Natural killer cell (primary cell): ENCODE results near the gene HTT-AS. TPM values are rescaled to one million over a fixed set of nuclear protein-coding genes. Genes with fewer than 3 reads are reported as not detected.

Experiments
- ATAC-seq, 3 donors: fragments of 150-1000 bp in 2 of 3; fragments of 200-7000 bp in 1 of 3; cut with Tn5 transposase; 1 replicate in 1 of 3; 2 replicates in 2 of 3; pipeline ENCODE4 v1.10.0; 2021; ENCODE audit warnings: mild to moderate bottlenecking in 2 of 3, moderate library complexity in 2 of 3
- DNase-seq, 2 donors: peaks; one replicate each; pipeline versions ENCODE4 v3.0.0 to v3.0.0-alpha.2; 2013 to 2021; ENCODE audit warnings: mixed read lengths in 1 of 2
- H3K27ac ChIP-seq: one replicate; pipeline ENCODE4 v1.5.1; 2013; ENCODE audit warnings: mild to moderate bottlenecking, low read length
- H3K27me3 ChIP-seq: one replicate; pipeline ENCODE4 v1.6.1; 2013; ENCODE audit warnings: low read length; ENCODE audit not compliant: control insufficient read depth, insufficient read depth
- H3K36me3 ChIP-seq: one replicate; pipeline ENCODE4 v1.6.1; 2013; ENCODE audit warnings: low read length; ENCODE audit not compliant: control insufficient read depth, insufficient read depth
- H3K4me1 ChIP-seq: one replicate; pipeline ENCODE4 v1.6.1; 2013; ENCODE audit warnings: low read length; ENCODE audit not compliant: control insufficient read depth, insufficient read depth
- H3K4me3 ChIP-seq: one replicate; pipeline ENCODE4 v1.5.1; 2013; ENCODE audit warnings: low read length
- H3K9me3 ChIP-seq: one replicate; pipeline ENCODE4 v1.6.1; 2013; ENCODE audit warnings: low read length; ENCODE audit not compliant: control insufficient read depth, insufficient read depth
- H3K27ac Mint-ChIP-seq, 2 donors: one replicate each; pipeline ENCODE4 v1.8.0; 2022; ENCODE audit warnings: mild to moderate bottlenecking in 2 of 2, mixed read lengths in 2 of 2, moderate library complexity in 1 of 2
- H3K27me3 Mint-ChIP-seq, 2 donors: one replicate each; pipeline ENCODE4 v1.8.0; 2022; ENCODE audit warnings: low read depth in 2 of 2, mixed read lengths in 2 of 2
- H3K36me3 Mint-ChIP-seq: one replicate; pipeline ENCODE4 v1.8.0; 2022; ENCODE audit warnings: mixed read lengths
- H3K4me1 Mint-ChIP-seq, 2 donors: one replicate each; pipeline ENCODE4 v1.8.0; 2022; ENCODE audit warnings: mixed read lengths in 2 of 2
- H3K4me3 Mint-ChIP-seq: one replicate; pipeline ENCODE4 v1.8.0; 2022; ENCODE audit warnings: mild to moderate bottlenecking, moderate library complexity, mixed read lengths
- H3K9me3 Mint-ChIP-seq, 2 donors: one replicate each; pipeline ENCODE4 v1.8.0; 2022; ENCODE audit warnings: mixed read lengths in 2 of 2
- CTCF ChIP-seq: fragments of 200-600 bp; IDR thresholded peaks from one replicate; pipeline ENCODE4 v1.8.0; 2022; ENCODE audit warnings: antibody characterized with exemption
- WGBS: methylation state at CpG from one replicate; pipeline ENCODE4 v1.1.7; 2013; ENCODE audit warnings: missing lambda C conversion rate; ENCODE audit not compliant: insufficient coverage; 5-methylcytosine and 5-hydroxymethylcytosine counted together
- intact Hi-C: fragments of 100-400 bp; cut with micrococcal nuclease; formaldehyde crosslinking; loops from one replicate; pipeline ENCODE4 v1.14.2; 2022
- total RNA-seq, 4 donors: library from RNA; stranded (reverse); fragments of 120-200 nt in 1 of 4; gene quantifications; one replicate each; pipeline versions ENCODE4 v1.2.3 to v1.2.4, GENCODE V29; 2013 to 2022

The HTT-AS gene
- total RNA-seq, 3 donors from 2014 or later (not counting 1 experiment from before 2014, with no cell fraction given) = not detected

- no peaks in the 10 kb centered on the region for H3K4me1 ChIP-seq
- H3K9me3 Mint-ChIP-seq = no peaks in the 10 kb centered on the region
- no peaks in the 10 kb centered on the region for H3K27me3 Mint-ChIP-seq
- peaks cover 0 to 8% of the 10 kb centered on the region in 2 donors for H3K4me1 Mint-ChIP-seq
- H3K27ac ChIP-seq = no peak overlapping the region
- DNase-seq = no peak
- H3K4me3 Mint-ChIP-seq = no peak overlapping the region
- H3K36me3 ChIP-seq = peaks cover 64% of the 10 kb centered on the region
- H3K27ac Mint-ChIP-seq = peak overlapping the region in 1 of 2 donors; percentile 29
- no peaks in the 10 kb centered on the region for H3K27me3 ChIP-seq
- no peak overlapping the region for H3K4me3 ChIP-seq
- WGBS = 94% methylated on average over 4 of the region's 5 CpGs
- H3K9me3 ChIP-seq = no peaks in the 10 kb centered on the region
- peaks cover 6% of the 10 kb centered on the region for H3K36me3 Mint-ChIP-seq
- no peak for TF ChIP-seq CTCF
- intact Hi-C loops = no loop called here
- ATAC-seq = no peak
Observed at GRCh38 chr4:3112609-3113469, 38.5 kb upstream of the HTT-AS start.

DNA sequence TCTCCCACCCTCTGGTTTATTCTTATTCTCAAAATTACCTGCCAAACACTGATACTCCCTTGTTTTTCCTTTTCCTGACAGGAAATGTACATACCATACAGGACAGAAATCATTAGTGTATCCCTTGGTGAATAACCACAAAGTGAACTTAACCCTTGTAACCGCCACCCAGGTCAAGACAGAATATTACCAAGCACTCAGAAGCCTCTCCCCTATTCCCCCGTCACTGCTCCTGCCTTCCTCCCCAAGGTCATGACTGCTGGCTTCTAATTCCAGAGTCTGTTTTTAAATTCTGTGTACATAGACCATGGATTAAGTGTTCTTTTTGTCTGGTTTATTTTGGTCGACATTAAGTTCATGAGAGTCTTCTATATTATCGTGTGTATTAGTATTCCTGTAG, 37.9 kb upstream of the HTT-AS start:
- no peaks in the 10 kb centered on the region for H3K9me3 ChIP-seq
- Mint-ChIP-seq H3K27ac (peak overlapping the region in 1 of 2 donors; percentile 29), H3K9me3 (no peaks in the 10 kb centered on the region), H3K4me3 (no peak overlapping the region), H3K27me3 (no peaks in the 10 kb centered on the region), H3K4me1 (peaks cover 0 to 8% of the 10 kb centered on the region in 2 donors), H3K36me3 (peaks cover 6% of the 10 kb centered on the region)
- peaks cover 64% of the 10 kb centered on the region for H3K36me3 ChIP-seq
- H3K27ac ChIP-seq = no peak overlapping the region
- intact Hi-C loops = no loop called here
- ATAC-seq (no peak), DNase-seq (no peak)
- H3K4me1 ChIP-seq = no peaks in the 10 kb centered on the region
- no peak for TF ChIP-seq CTCF
- 100% methylated on average over 3 of the region's 4 CpGs for WGBS
- no peak overlapping the region for H3K4me3 ChIP-seq
- H3K27me3 ChIP-seq = no peaks in the 10 kb centered on the region

GRCh38 chr4:3111461-3111860, 37.1 kb upstream of the HTT-AS start:
- no peak for TF ChIP-seq CTCF
- no peak for DNase-seq
- Histone ChIP-seq H3K27me3 (no peaks in the 10 kb centered on the region), H3K9me3 (no peaks in the 10 kb centered on the region), H3K36me3 (peaks cover 61% of the 10 kb centered on the region), H3K27ac (no peak overlapping the region), H3K4me3 (no peak overlapping the region), H3K4me1 (peaks cover 3% of the 10 kb centered on the region)
- peaks cover 6% of the 10 kb centered on the region for H3K36me3 Mint-ChIP-seq
- H3K4me1 Mint-ChIP-seq = peaks cover 5 to 13% of the 10 kb centered on the region in 2 donors
- intact Hi-C loops = no loop called here
- no peaks in the 10 kb centered on the region for H3K9me3 Mint-ChIP-seq
- ATAC-seq = no peak
- H3K4me3 Mint-ChIP-seq = no peak overlapping the region
- WGBS = 90% methylated on average over 3 of the region's 5 CpGs
- no peak overlapping the region for H3K27ac Mint-ChIP-seq
- no peaks in the 10 kb centered on the region for H3K27me3 Mint-ChIP-seq
